ENCODE data around the gene RIMKLB. TPM values are rescaled to one million over a fixed set of nuclear protein-coding genes. Genes with fewer than 3 reads are reported as not detected.

The RIMKLB gene
- total RNA-seq = 0.93 and 1.3 TPM in 2 replicates

GRCh38 chr12:8697476-8698131 lies at the start of gene RIMKLB:
Gene RIMKLB, plus strand, starts transcription at chr12:8697991. Its CDS starts 15,876 bp downstream, at chr12:8713867.
- intact Hi-C loops (cut with micrococcal nuclease) = loop anchor here (2.0 kb wide), 1 partner anchor 327 kb away; no protein-coding TSS in a partner anchor

- intact Hi-C loops (cut with micrococcal nuclease) = loop anchor here (10.0 kb wide), 1 partner anchor 1146 kb away; no protein-coding TSS in a partner anchor
Observed at GRCh38 chr12:8648576-8649205, 49.1 kb upstream of the RIMKLB start.

GRCh38 chr12:8655421-8655820 lies 42.4 kb upstream of the RIMKLB start:
- intact Hi-C loops (cut with micrococcal nuclease) = loop anchor here (10.0 kb wide), 1 partner anchor 389 kb away; no protein-coding TSS in a partner anchor

GRCh38 chr12:8658346-8658745 lies 39.4 kb upstream of the RIMKLB start:
- intact Hi-C loops (cut with micrococcal nuclease) = loop anchor here (10.0 kb wide), 1 partner anchor 386 kb away; no protein-coding TSS in a partner anchor

GRCh38 chr12:8661016-8661415 lies 36.8 kb upstream of the RIMKLB start:
- intact Hi-C loops (cut with micrococcal nuclease) = no loop called here

GRCh38 chr12:8661751-8662150 lies 36.0 kb upstream of the RIMKLB start:
- intact Hi-C loops (cut with micrococcal nuclease) = no loop called here

- intact Hi-C loops (cut with micrococcal nuclease) = no loop called here
Observed at GRCh38 chr12:8662593-8662992, 35.2 kb upstream of the RIMKLB start, which contains the start of gene MFAP5. Gene MFAP5, minus strand, starts transcription at chr12:8662826. Its CDS starts 722 bp downstream, at chr12:8662104.

- intact Hi-C loops (cut with micrococcal nuclease) = no loop called here
Observed at GRCh38 chr12:8664228-8664913, 33.4 kb upstream of the RIMKLB start.

- intact Hi-C loops (cut with micrococcal nuclease) = no loop called here
Observed at GRCh38 chr12:8665759-8666158, 32.0 kb upstream of the RIMKLB start.

GRCh38 chr12:8667270-8667669 lies 30.5 kb upstream of the RIMKLB start:
- intact Hi-C loops (cut with micrococcal nuclease) = no loop called here

GRCh38 chr12:8668441-8668840 lies 29.4 kb upstream of the RIMKLB start:
- intact Hi-C loops (cut with micrococcal nuclease) = no loop called here

- intact Hi-C loops (cut with micrococcal nuclease) = no loop called here
Observed at GRCh38 chr12:8672381-8672780, 25.4 kb upstream of the RIMKLB start.

- intact Hi-C loops (cut with micrococcal nuclease) = no loop called here
Observed at GRCh38 chr12:8675591-8676036, 22.2 kb upstream of the RIMKLB start.

- intact Hi-C loops (cut with micrococcal nuclease) = no loop called here
Observed at GRCh38 chr12:8676651-8677050, 21.1 kb upstream of the RIMKLB start.

GRCh38 chr12:8677362-8677761 lies 20.4 kb upstream of the RIMKLB start:
- intact Hi-C loops (cut with micrococcal nuclease) = no loop called here

- intact Hi-C loops (cut with micrococcal nuclease) = no loop called here
Observed at GRCh38 chr12:8678661-8679111, 19.1 kb upstream of the RIMKLB start.

- intact Hi-C loops (cut with micrococcal nuclease) = no loop called here
Observed at GRCh38 chr12:8680533-8680932, 17.3 kb upstream of the RIMKLB start.

- intact Hi-C loops (cut with micrococcal nuclease) = no loop called here
Observed at GRCh38 chr12:8681129-8681884, 16.5 kb upstream of the RIMKLB start.

- intact Hi-C loops (cut with micrococcal nuclease) = no loop called here
Observed at GRCh38 chr12:8685051-8685450, 12.7 kb upstream of the RIMKLB start.

GRCh38 chr12:8687846-8688601 lies 9.8 kb upstream of the RIMKLB start:
- intact Hi-C loops (cut with micrococcal nuclease) = no loop called here

All from T-helper 2 cell treated with Interferon-gamma antibody and Interleukin-4, amounts not matched to agents 100 ng/mL and 5 ng/mL, for 36 hours (primary cell).